ENCODE measurements around the gene CRIP1.
A peak's percentile ranks its signal among the peaks of the same experiment; 100 is the strongest.

CRIP1 gene

GRCh38 chr14:105525861-105526775 is 39.4 kb downstream of the CRIP1 start, which contains the start of gene TMEM121:
TSS of gene TMEM121 (plus strand) at chr14:105526583. CDS start at chr14:105528835, 2,252 bp downstream.
- TF ChIP-seq CTCF (IDR thresholded peaks at IDR 0.05; ENCODE audit: low read depth, low read length) = no peak
- Histone ChIP-seq H3K36me3 (no peaks in the 10 kb centered on the region; the same call in 1 of the 2 replicates), H3K9me3 (0 out of 2 replicates have a peak, but pooled peaks cover 2% of the 10 kb centered on the region), H3K27me3 (no peaks in the 10 kb centered on the region), H3K4me1 (no peaks in the 10 kb centered on the region), H3K4me3 (ENCODE audit: low read depth, low read length) (peak within 1 kb of the TSS; percentile 51)
- DNase-seq = peak; percentile 55

- H3K4me3 ChIP-seq (ENCODE audit: low read depth, low read length) = peak overlapping the region; percentile 51
- H3K36me3 ChIP-seq = no peaks in the 10 kb centered on the region; the same call in 1 of the 2 replicates
- no peaks in the 10 kb centered on the region for H3K27me3 ChIP-seq
- no peak for DNase-seq
- no peak for TF ChIP-seq CTCF (IDR thresholded peaks at IDR 0.05; ENCODE audit: low read depth, low read length)
- H3K4me1 ChIP-seq = no peaks in the 10 kb centered on the region
- 0 out of 2 replicates have a peak, but pooled peaks cover 2% of the 10 kb centered on the region for H3K9me3 ChIP-seq
Observed at GRCh38 chr14:105526776-105527380, 40.2 kb downstream of the CRIP1 start.

DNA sequence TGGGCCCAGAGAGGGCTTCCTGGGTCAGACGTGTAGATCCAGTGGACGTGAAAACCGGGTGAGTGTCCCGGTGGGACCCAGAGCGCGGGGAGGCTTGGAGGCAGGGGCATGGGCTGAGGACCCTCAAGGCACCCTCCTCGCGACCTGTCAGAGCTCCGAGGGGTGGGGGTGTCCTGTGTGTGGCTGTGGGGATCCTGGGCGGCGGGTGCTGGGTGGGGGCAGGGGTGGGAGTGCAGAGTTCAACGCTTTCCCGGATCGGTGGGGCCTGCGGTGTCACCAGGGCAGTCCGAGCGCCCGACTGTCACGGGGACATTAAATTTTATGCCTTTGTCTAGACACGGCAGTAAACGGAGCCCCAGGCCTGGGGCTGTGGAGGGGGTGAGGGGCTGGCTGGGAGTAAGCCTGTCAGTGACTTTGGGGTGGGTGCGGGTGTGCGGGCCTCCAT is 40.7 kb downstream of the CRIP1 start:
- Histone ChIP-seq H3K36me3 (no peaks in the 10 kb centered on the region; the same call in 1 of the 2 replicates), H3K27me3 (no peaks in the 10 kb centered on the region), H3K4me1 (no peaks in the 10 kb centered on the region), H3K9me3 (0 out of 2 replicates have a peak, but pooled peaks cover 2% of the 10 kb centered on the region), H3K4me3 (ENCODE audit: low read depth, low read length) (peak overlapping the region; percentile 51)
- TF ChIP-seq CTCF (IDR thresholded peaks at IDR 0.05; ENCODE audit: low read depth, low read length) = no peak
- DNase-seq = no peak

DNA sequence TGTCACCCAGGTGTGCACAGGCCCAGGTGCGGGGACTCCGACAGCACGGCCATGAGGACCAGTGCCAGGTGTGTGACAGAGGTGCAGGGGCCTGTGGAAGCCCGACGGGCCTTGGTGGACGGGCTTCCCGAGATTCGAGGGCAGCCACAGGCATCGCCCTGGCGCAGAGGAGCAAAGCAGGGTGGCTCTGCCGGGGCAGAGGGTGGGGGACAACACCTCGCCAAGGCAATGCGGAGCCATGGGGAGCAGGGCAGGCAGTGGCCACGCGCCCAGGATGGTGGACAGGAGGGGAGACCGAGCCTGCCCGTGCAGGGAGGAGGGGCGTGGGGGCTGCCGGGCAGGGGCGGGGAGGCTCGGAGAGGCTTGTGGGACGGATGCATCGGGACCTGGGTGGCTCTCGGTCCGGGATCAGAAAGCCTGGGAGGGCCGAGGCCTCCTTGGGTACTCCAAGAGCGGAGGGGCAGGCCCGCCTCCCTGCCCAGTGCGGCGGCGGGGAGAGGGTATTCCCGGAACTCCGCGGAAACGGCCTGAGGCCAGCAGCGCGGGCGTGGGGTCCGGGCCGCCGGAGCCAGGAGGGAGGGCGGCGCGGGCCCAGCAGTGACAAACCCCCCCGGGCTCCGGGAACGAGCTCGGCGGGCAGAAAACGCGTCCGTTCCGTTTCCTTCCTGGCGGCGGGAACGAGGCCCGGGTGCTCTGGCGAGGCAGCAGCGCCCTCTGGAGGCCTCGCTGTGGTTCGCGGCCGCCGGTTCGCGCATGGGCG is 41.3 kb downstream of the CRIP1 start:
- no peaks in the 10 kb centered on the region for H3K27me3 ChIP-seq
- H3K36me3 ChIP-seq = no peaks in the 10 kb centered on the region; the same call in 1 of the 2 replicates
- no peaks in the 10 kb centered on the region for H3K4me1 ChIP-seq
- DNase-seq = peak; percentile 85
- H3K4me3 ChIP-seq (ENCODE audit: low read depth, low read length) = peak overlapping the region; percentile 46
- TF ChIP-seq CTCF (IDR thresholded peaks at IDR 0.05; ENCODE audit: low read depth, low read length) = peak; percentile 66
- 0 out of 2 replicates have a peak, but pooled peaks cover 2% of the 10 kb centered on the region for H3K9me3 ChIP-seq

DNA sequence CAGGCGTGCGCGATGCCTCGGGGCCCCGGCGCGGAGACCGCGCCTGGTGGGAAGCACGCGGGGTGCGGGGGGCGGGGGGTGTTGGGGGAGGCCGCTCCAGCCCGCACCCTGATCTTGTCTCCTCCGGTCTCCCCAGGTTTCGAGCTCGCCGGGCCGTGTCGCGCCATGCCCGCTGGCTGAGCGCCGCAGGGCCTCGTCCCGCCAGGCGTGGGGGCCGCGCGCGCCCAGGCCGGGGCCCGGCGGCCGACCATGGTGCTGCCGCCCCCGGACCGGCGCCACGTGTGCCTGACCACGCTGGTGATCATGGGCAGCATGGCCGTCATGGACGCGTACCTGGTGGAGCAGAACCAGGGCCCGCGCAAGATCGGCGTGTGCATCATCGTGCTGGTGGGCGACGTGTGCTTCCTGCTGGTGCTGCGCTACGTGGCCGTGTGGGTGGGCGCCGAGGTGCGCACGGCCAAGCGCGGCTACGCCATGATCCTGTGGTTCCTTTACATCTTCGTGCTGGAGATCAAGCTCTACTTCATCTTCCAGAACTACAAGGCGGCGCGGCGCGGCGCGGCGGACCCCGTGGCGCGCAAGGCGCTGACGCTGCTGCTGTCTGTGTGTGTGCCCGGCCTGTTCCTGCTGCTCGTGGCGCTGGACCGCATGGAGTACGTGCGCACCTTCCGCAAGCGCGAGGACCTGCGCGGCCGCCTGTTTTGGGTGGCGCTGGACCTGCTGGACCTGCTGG is 42.1 kb downstream of the CRIP1 start:
- no peak for TF ChIP-seq CTCF (IDR thresholded peaks at IDR 0.05; ENCODE audit: low read depth, low read length)
- Histone ChIP-seq H3K4me3 (ENCODE audit: low read depth, low read length) (no peak overlapping the region), H3K4me1 (no peaks in the 10 kb centered on the region), H3K9me3 (0 out of 2 replicates have a peak, but pooled peaks cover 2% of the 10 kb centered on the region), H3K36me3 (no peaks in the 10 kb centered on the region; the same call in 1 of the 2 replicates), H3K27me3 (no peaks in the 10 kb centered on the region)
- DNase-seq = no peak

Data from BE2C (cell line).